Neutrophil (primary cell): ENCODE data around the gene ZNF33A.
"Not testable (repeated sequence)": the region's sequence is repeated elsewhere in the genome, so short reads cannot be mapped to it uniquely, and the experiment has no call there.

Experiments
- H3K27ac ChIP-seq: fragments of 200-600 bp; sonication (generic); 2 replicates; pipeline ENCODE4 v1.5.1; 2016; ENCODE audit warnings: mild to moderate bottlenecking, moderate library complexity
- H3K27me3 ChIP-seq: fragments of 200-600 bp; sonication (generic); 2 replicates; pipeline ENCODE4 v1.6.0; 2016; ENCODE audit warnings: mild to moderate bottlenecking
- H3K36me3 ChIP-seq: fragments of 200-600 bp; sonication (generic); 2 replicates; pipeline ENCODE4 v1.5.1; 2017
- H3K4me1 ChIP-seq, 2 experiments: fragments of 200-600 bp in 1 of 2; sonication (generic) in 1 of 2; 1 replicate in 1 of 2; 2 replicates in 1 of 2; pipeline versions ENCODE4 v1.5.1 to v1.6.1; 2013 to 2016; ENCODE audit warnings: low read depth in 1 of 2, low read length in 1 of 2, mild to moderate bottlenecking in 1 of 2, moderate library complexity in 1 of 2; ENCODE audit not compliant: control insufficient read depth in 1 of 2, insufficient read depth in 1 of 2
- H3K4me3 ChIP-seq, 2 experiments: fragments of 200-600 bp in 1 of 2; sonication (generic) in 1 of 2; 1 replicate in 1 of 2; 2 replicates in 1 of 2; pipeline ENCODE4 v1.5.1; 2013 to 2016; ENCODE audit warnings: low read depth in 1 of 2, low read length in 1 of 2, mild to moderate bottlenecking in 1 of 2, moderate library complexity in 1 of 2
- H3K9me3 ChIP-seq: fragments of 200-600 bp; sonication (generic); 2 replicates; pipeline ENCODE4 v1.5.1; 2016
- TF ChIP-seq, protein P1 (sequence below): fragments of 200-600 bp; sonication (generic); IDR thresholded peaks from 2 replicates; pipeline ENCODE4 v1.5.1; 2016; ENCODE audit warnings: antibody characterized with exemption

ZNF33A gene

DNA sequence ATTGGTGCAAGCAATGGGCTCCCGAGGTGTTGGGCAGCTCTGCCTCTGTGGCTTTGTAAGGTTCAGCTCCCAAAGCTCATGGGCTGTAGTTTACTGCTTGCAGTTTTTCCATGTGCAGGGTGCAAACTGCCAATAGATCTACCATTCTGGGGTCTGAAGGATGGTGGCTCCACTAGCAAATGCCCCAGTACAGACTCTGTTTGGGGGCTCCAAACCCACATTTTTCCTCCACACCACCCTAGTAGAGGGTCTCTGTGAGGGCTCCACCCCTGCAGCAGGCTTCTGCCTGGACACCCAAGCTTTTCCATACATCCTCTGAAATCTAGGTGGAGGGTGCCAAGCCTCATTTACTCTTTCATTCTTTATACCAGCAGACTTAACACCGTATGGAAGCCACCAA is 66.2 kb downstream of the ZNF33A start:
- H3K4me1 ChIP-seq = no peaks in the 10 kb centered on the region
- no peaks in the 10 kb centered on the region for H3K27me3 ChIP-seq
- no peak overlapping the region for H3K4me3 ChIP-seq
- no peak overlapping the region for H3K27ac ChIP-seq
- H3K9me3 ChIP-seq = no peaks in the 10 kb centered on the region
- TF ChIP-seq, protein P1, sequence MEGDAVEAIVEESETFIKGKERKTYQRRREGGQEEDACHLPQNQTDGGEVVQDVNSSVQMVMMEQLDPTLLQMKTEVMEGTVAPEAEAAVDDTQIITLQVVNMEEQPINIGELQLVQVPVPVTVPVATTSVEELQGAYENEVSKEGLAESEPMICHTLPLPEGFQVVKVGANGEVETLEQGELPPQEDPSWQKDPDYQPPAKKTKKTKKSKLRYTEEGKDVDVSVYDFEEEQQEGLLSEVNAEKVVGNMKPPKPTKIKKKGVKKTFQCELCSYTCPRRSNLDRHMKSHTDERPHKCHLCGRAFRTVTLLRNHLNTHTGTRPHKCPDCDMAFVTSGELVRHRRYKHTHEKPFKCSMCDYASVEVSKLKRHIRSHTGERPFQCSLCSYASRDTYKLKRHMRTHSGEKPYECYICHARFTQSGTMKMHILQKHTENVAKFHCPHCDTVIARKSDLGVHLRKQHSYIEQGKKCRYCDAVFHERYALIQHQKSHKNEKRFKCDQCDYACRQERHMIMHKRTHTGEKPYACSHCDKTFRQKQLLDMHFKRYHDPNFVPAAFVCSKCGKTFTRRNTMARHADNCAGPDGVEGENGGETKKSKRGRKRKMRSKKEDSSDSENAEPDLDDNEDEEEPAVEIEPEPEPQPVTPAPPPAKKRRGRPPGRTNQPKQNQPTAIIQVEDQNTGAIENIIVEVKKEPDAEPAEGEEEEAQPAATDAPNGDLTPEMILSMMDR = no peak
- no peaks in the 10 kb centered on the region for H3K36me3 ChIP-seq

DNA sequence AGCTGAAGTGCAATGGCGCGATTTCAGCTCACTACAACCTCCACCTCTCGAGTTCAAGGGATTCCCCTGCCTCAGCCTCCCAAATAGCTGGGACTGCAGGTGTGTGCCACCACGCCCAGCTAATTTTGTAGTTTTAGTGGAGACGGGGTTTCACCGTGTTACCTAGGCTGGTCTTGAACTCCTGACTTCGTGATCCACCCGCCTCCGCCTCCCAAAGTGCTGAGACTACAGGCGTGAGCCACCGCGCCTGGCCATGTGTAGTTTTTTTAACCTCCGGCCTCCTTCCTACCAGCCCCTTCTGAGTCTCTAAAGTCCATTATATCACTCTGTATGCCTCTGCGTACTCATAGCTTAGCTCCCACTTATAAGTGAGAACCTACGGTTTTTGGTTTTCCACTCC is 82.8 kb downstream of the ZNF33A start:
- H3K27me3 ChIP-seq, H3K27ac ChIP-seq: not testable (repeated sequence)
- peak overlapping the region; percentile 75 to 77 for H3K4me3 ChIP-seq

DNA sequence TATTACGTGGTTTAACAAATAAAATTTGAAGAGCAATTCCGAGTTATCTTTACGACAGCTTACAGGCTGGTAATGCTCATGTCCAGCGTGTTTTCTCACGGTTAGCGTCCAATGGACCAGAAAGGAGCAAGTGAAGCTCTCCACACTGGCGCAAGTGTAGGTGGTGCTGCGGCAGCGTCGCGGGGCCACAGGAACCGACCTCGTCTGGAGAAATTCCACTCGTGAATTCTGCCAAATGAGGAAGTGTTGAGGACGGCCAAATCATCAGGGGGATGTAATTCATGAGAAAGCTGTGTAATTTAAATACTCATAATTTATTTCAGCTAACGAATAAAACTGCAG is 83.3 kb downstream of the ZNF33A start:
- H3K27me3 ChIP-seq = no peaks in the 10 kb centered on the region
- TF ChIP-seq, protein P1 = no peak
- no peaks in the 10 kb centered on the region for H3K9me3 ChIP-seq
- peak overlapping the region; percentile 75 to 77 for H3K4me3 ChIP-seq
- H3K36me3 ChIP-seq = peaks cover 15% of the 10 kb centered on the region
- H3K27ac ChIP-seq = peak overlapping the region; percentile 55
- peaks cover 15 to 17% of the 10 kb centered on the region in 2 experiments for H3K4me1 ChIP-seq

More for the DNA sequence above, 82.8 kb downstream of the ZNF33A start:
- not testable (repeated sequence) for H3K9me3 ChIP-seq
- H3K36me3 ChIP-seq = peaks cover 15% of the 10 kb centered on the region
- peaks cover 15 to 17% of the 10 kb centered on the region in 2 experiments for H3K4me1 ChIP-seq

DNA sequence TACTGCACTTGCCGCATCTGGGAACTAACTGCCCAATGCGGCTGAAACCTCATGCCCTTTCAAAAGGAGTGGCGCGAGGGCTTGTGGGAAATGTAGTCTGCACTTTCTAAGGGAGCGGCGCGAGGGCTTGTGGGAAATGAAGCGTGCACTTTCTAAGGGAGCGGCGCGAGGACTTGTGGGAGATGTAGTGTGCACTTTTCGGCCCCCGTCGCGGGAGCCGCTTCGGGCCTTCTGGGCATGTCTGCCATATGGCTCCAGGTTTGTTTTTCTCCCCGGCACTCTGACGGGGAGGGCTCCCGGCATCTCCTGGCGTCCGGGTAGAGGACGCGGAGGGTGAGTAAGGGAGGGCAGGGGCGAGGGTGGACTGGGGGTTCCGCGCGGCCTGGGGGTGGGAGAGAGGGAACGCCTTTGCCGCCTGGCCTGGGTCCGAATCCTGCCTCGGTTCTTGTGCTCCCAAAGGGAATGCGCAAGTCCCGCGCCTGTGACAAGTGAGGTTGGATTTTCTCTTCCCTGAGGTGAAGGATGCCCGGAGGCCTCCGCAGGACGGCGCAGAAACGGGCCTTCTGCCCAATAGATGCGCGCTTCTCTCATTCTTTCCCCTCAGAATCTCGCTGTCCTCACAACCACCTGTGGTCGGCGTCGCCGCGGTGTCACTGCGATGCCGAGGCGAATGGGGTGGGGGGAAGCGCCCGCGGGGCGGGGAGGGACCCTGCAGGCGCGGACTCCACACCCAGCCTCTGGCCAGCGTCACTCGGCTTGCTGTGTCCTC is 83.9 kb downstream of the ZNF33A start, which contains the start of gene ZNF37A:
ZNF37A (plus strand) TSS at position 180 of the 769 bp plus-strand sequence. CDS start 2,281 bp downstream, outside the sequence.
- Histone ChIP-seq H3K4me3 (peak within 1 kb of the TSS; percentile 75 to 77), H3K27me3 (no peaks in the 10 kb centered on the region)
- TF ChIP-seq, protein P1 = peak; percentile 60

DNA sequence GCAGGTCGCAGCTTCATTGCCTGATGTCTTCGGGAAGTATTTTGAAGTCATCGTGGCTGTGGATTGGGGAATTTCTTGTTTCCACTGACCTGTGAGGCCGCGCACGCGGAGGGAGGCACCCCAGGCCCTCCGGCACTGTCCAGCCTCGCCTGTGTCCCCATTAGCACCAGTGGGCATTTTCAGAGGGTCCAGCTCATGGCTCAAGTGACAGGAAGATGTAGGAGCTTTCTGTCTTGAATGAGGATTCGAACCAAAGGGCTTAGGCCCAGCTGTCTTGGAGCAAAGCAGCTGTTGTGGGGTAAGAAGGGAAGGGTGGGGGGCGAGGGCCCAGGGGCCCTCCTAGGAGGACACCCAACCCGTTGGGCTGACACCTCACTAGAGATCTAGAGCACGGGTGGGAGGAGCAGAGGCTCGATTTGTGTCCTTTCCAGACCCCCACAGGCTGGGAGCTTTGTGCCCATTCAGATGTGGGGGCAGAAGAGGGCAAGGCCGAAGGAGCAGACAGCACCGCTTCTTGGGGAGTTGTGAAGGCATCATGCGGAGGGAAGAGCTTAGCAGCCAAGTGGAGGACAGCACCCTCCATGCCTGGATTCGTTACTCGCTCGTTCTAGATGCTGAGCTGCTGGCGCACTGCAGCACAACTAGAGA is 84.6 kb downstream of the ZNF33A start:
- H3K36me3 ChIP-seq = peaks cover 15% of the 10 kb centered on the region

More for the DNA sequence above, 83.9 kb downstream of the ZNF33A start, which contains the start of gene ZNF37A:
- H3K9me3 ChIP-seq = no peaks in the 10 kb centered on the region
- H3K27ac ChIP-seq = peak within 1 kb of the TSS; percentile 55
- peaks cover 15 to 17% of the 10 kb centered on the region in 2 experiments for H3K4me1 ChIP-seq
- H3K36me3 ChIP-seq = peaks cover 15% of the 10 kb centered on the region

More for the DNA sequence above, 84.6 kb downstream of the ZNF33A start:
- TF ChIP-seq, protein P1 = no peak
- Histone ChIP-seq H3K4me3 (peak overlapping the region; percentile 75 to 77), H3K9me3 (no peaks in the 10 kb centered on the region), H3K27me3 (no peaks in the 10 kb centered on the region), H3K27ac (peak overlapping the region; percentile 55), H3K4me1 (peaks cover 15 to 17% of the 10 kb centered on the region in 2 experiments)
